Sigmoid colon (tissue), 7 donors: ENCODE results near the gene MIDN. TPM values are rescaled to one million over a fixed set of nuclear protein-coding genes. Genes with fewer than 3 reads are reported as not detected.

ENCODE experiments used
- DNase-seq: peaks from one replicate; pipeline ENCODE4 v3.0.0-alpha.2; 2019
- H3K27ac ChIP-seq, 4 donors: fragments of 200-600 bp; sonication (generic); one replicate each; pipeline ENCODE4 v1.5.1; 2016 to 2019; ENCODE audit warnings: mild to moderate bottlenecking in 1 of 4
- H3K27me3 ChIP-seq, 3 donors: fragments of 200-600 bp; sonication (generic); one replicate each; pipeline ENCODE4 v1.5.1; 2019; ENCODE audit warnings: mild to moderate bottlenecking in 1 of 3
- H3K36me3 ChIP-seq, 4 donors: fragments of 200-600 bp; sonication (generic); one replicate each; pipeline ENCODE4 v1.5.1; 2016 to 2019
- H3K4me1 ChIP-seq, 4 donors: fragments of 200-600 bp; sonication (generic); one replicate each; pipeline ENCODE4 v1.5.1; 2017 to 2019
- H3K4me3 ChIP-seq, 4 donors: fragments of 200-600 bp; sonication (generic); one replicate each; pipeline ENCODE4 v1.5.1; 2017 to 2019; ENCODE audit warnings: mild to moderate bottlenecking in 2 of 4, moderate library complexity in 1 of 4
- H3K9me3 ChIP-seq, 4 donors: fragments of 200-600 bp in 3 of 4; sonication (generic) in 3 of 4; one replicate each; pipeline versions ENCODE4 v1.5.1 to v1.6.1; 2013 to 2019
- CTCF ChIP-seq, 4 experiments: fragments of 450-650 bp in 3 of 4; fragments of 200-600 bp in 1 of 4; IDR thresholded peaks; one replicate each; pipeline ENCODE4 v1.5.1; 2016 to 2019; ENCODE audit warnings: antibody characterized with exemption in 4 of 4, mild to moderate bottlenecking in 3 of 4, moderate library complexity in 2 of 4
- EP300 ChIP-seq, 4 donors: sonication (generic); formaldehyde crosslinking; IDR thresholded peaks; one replicate each; pipeline ENCODE4 v1.6.1; 2017; ENCODE audit warnings: antibody characterized with exemption in 4 of 4
- POLR2A ChIP-seq, 2 donors: fragments of 450-650 bp; IDR thresholded peaks; one replicate each; pipeline ENCODE4 v1.6.1; 2016; ENCODE audit warnings: antibody characterized with exemption in 2 of 2, mild to moderate bottlenecking in 2 of 2, moderate library complexity in 2 of 2
- POLR2AphosphoS5 ChIP-seq, 4 donors: sonication (generic); formaldehyde crosslinking; IDR thresholded peaks; one replicate each; pipeline ENCODE4 v1.6.1; 2017; ENCODE audit warnings: antibody characterized with exemption in 4 of 4
- WGBS, 2 donors: extraction: QIAGEN DNeasy Blood & Tissue Kit; methylation state at CpG; one replicate each; pipeline ENCODE4 v1.1.7; 2013; 5-methylcytosine and 5-hydroxymethylcytosine counted together
- intact Hi-C: fragments of 100-400 bp; cut with DNase I; formaldehyde crosslinking; loops from one replicate; pipeline ENCODE4 v1.15.1; 2023
- polyA plus RNA-seq, 3 donors: library from polyadenylated mRNA; stranded (reverse); fragments of 200-250 nt; gene quantifications; one replicate each; pipeline ENCODE4 v1.2.3, GENCODE V29; 2013
- total RNA-seq, 4 donors: library from RNA; depleted of rRNA; stranded (reverse); fragments of >200 nt; gene quantifications; one replicate each; pipeline ENCODE4 v1.1.0, GENCODE V29; 2016
- donor health status: healthy with polysubstance abuse.
- donor health status: Bipolar disorder and iron deficiency.
- donor health status: healthy.

MIDN gene
- total and polyA plus RNA-seq, 7 donors = 14.6 to 87.0 (median 42.1) TPM

DNA sequence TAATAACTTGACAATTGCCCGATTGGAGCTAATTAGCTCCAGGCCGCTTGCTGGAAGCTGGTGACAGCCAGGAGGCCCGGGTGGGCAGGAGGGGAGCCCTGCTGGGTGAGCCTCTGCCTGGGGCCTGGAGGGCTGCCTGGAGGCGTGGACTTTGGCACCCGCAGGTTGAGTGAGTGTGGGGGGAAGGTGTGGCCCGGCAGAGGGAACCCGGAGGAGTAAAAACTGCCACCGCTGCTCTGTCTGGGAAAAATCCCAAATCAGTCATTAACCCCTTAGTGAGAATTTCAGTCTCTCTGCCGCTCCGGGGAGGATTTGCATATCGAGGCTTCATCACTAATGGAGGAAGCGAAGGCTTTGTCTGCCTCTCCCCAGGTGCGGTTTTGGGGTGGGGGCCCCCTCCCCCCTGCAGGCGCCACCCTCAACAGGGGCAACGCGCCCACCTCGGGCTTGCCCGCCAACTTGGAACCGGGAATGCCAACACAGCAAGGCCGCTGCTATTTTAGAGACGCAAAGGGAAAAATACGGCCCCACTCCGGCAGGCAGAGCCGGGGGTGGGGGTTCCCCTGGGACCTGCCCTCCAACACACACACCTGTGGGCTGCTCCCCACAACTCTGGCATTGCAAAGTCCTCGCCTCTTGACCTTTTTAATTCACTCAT, 43.5 kb downstream of the MIDN start:
- Histone ChIP-seq H3K4me1 (peaks cover 0 to 16% (median 10%) of the 10 kb centered on the region in 4 donors), H3K36me3 (no peaks in the 10 kb centered on the region), H3K4me3 (no peak overlapping the region), H3K9me3 (no peaks in the 10 kb centered on the region), H3K27ac (no peak overlapping the region), H3K27me3 (peaks cover 25 to 96% (median 85%) of the 10 kb centered on the region in 3 donors)
- WGBS, 2 donors = 17 to 50% methylated on average over 25 of the region's 25 CpGs
- no peak for TF ChIP-seq POLR2A (IDR thresholded peaks at IDR 0.05)
- no peak for TF ChIP-seq EP300 (IDR thresholded peaks at IDR 0.05)
- TF ChIP-seq POLR2AphosphoS5 (IDR thresholded peaks at IDR 0.05) = no peak
- TF ChIP-seq CTCF (IDR thresholded peaks at IDR 0.05) = no peak
- intact Hi-C loops = no loop called here
- no peak for DNase-seq

DNA sequence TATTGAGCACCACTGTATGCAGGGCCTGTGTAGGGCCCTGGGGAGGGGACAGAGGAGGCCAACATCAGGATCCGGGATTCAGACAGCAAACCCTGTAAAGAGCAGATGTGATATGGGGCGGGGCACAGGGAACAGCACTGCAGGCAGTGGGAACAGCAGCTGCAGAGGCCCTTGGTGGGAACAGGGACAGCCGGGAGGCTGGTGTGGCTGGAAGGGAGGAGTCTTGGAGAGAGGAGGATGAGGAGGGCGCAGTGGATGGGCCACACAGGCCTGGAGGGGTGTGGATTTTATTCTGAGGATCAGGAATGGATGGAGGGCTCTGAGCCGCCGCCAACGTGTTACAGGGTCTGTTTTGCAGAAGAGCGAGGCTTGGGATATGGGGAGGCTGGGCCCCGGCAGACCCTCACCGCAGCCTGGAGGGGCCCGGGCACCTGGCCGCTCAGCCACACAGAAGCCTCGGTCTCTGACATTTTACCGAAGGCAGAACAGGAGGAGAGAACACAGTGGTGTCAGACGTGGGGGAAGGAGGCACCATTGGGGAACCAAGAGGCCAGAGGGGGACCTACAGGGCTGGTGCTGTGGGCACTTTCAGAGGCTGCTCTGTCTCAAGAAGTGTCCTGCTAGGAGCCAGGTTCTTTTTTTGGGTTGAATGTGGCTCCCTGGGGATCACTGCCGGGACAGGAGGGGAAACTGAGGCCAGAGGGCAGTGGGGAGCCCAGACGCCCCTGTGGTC, 44.2 kb downstream of the MIDN start:
- Histone ChIP-seq H3K36me3 (no peaks in the 10 kb centered on the region), H3K4me1 (peaks cover 0 to 11% (median 8%) of the 10 kb centered on the region in 4 donors), H3K4me3 (no peak overlapping the region), H3K9me3 (no peaks in the 10 kb centered on the region), H3K27me3 (peaks cover 18 to 89% (median 78%) of the 10 kb centered on the region in 3 donors), H3K27ac (no peak overlapping the region)
- intact Hi-C loops = no loop called here
- no peak for TF ChIP-seq POLR2A (IDR thresholded peaks at IDR 0.05)
- no peak for DNase-seq
- 80 to 85% methylated on average over 17 of the region's 17 CpGs for WGBS, 2 donors

- 82 to 88% methylated on average over 35 of the region's 35 CpGs for WGBS, 2 donors
- Histone ChIP-seq H3K9me3 (no peaks in the 10 kb centered on the region), H3K36me3 (no peaks in the 10 kb centered on the region), H3K27me3 (peaks cover 12 to 75% (median 69%) of the 10 kb centered on the region in 3 donors), H3K27ac (no peak overlapping the region), H3K4me1 (peaks cover 0 to 11% (median 8%) of the 10 kb centered on the region in 4 donors), H3K4me3 (no peak overlapping the region)
- intact Hi-C loops = no loop called here
- no peak for DNase-seq
- TF ChIP-seq CTCF (IDR thresholded peaks at IDR 0.05) (no peak), POLR2A (IDR thresholded peaks at IDR 0.05) (no peak), POLR2AphosphoS5 (IDR thresholded peaks at IDR 0.05) (no peak), EP300 (IDR thresholded peaks at IDR 0.05) (no peak)
These were observed 45.6 kb downstream of the MIDN start for GRCh38 chr19:1293782-1294604.

DNA sequence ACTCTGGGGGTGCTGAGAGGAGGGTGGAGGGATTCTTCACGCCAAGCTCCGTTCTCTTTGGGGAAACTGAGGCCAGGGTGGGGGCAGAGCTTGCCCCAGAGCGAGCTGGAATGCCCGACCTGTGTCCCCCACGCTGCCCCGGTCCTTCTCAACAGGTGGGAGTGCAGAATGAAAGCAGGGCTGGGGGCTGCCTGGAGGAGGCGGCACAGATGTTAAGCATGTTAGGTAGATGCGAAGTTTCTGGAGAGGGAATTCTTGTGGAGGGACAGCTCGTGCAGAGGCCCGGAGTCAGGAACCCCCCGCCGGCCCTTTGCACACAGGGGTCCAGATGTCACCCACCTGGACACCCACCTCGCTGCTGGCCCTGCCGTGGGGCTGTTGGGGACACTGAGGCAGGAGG, 46.3 kb downstream of the MIDN start:
- no peak overlapping the region for H3K4me3 ChIP-seq
- no peaks in the 10 kb centered on the region for H3K36me3 ChIP-seq
- intact Hi-C loops = no loop called here
- peaks cover 9 to 68% (median 63%) of the 10 kb centered on the region in 3 donors for H3K27me3 ChIP-seq
- WGBS, 2 donors = 77 to 82% methylated on average over 14 of the region's 14 CpGs
- H3K4me1 ChIP-seq = peaks cover 0 to 11% (median 8%) of the 10 kb centered on the region in 4 donors
- DNase-seq = no peak
- H3K9me3 ChIP-seq = no peaks in the 10 kb centered on the region
- no peak overlapping the region for H3K27ac ChIP-seq
- TF ChIP-seq POLR2A (IDR thresholded peaks at IDR 0.05) (no peak), POLR2AphosphoS5 (IDR thresholded peaks at IDR 0.05) (no peak), CTCF (IDR thresholded peaks at IDR 0.05) (no peak), EP300 (IDR thresholded peaks at IDR 0.05) (no peak)
